Measurements from ENCODE around the gene PATE1. TPM values are rescaled to one million over a fixed set of nuclear protein-coding genes. Genes with fewer than 3 reads are reported as not detected.

The PATE1 gene
- total and polyA plus RNA-seq, 10 of the 15 experiments (the other 5 are each of a cell fraction or from before 2014, with no cell fraction given) = not detected

DNA sequence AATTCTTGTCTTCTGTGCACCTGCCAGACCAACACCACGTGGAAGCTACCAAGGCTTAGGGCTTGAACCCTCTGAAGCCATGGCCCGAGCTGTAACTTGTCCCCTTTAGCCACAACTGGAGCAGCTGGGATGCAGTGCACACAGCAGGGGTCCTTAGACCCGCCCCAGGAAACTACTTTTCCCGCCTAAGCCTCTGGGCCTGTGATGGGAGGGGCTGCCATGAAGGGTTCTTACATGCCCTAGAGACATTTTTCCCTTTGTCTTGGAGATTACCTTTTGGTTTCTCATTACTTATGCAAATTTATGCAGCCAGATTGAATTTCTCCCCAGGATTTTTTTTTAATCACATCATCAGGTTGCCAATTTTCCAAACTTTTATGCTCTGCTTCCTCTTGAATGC, 51.6 kb downstream of the PATE1 start:
- no peak for FAIRE-seq
- intact Hi-C loops (cut with micrococcal nuclease; ENCODE audit: unreplicated experiment) = no loop called here
- ChIA-PET RAD21 (ENCODE audit: unreplicated experiment) (no interaction called here), SMC1A (ENCODE audit: uncharacterized antibody, unreplicated experiment) (no interaction called here), CTCF (no interaction called here), POLR2A (no interaction called here)
- Histone ChIP-seq H3K36me3 (ENCODE audit: control insufficient read depth in 2 of 2, insufficient read depth in 2 of 2, low read length in 1 of 2) (no peaks in the 10 kb centered on the region), H3K9me3 (replicated peaks; ENCODE audit: control insufficient read depth, insufficient read depth, low read length) (peaks cover 1% of the 10 kb centered on the region; the same call in 2 of the 3 replicates), H2AFZ (ENCODE audit: control insufficient read depth, low read depth, low read length) (no peak overlapping the region), H4K20me1 (ENCODE audit: control insufficient read depth, insufficient read depth) (no peaks in the 10 kb centered on the region), H3K4me3 (no peak overlapping the region), H3K27me3 (replicated peaks in 1 of 2; ENCODE audit: control insufficient read depth in 2 of 2, insufficient read depth in 2 of 2, low read length in 1 of 2) (no peaks in the 10 kb centered on the region), H3K9ac (ENCODE audit: control insufficient read depth, insufficient read depth, low read length) (no peak overlapping the region), H3K4me2 (ENCODE audit: control insufficient read depth, insufficient read depth) (no peak overlapping the region), H3K4me1 (ENCODE audit: control insufficient read depth, insufficient read depth, low read length) (no peaks in the 10 kb centered on the region), H3K27ac (ENCODE audit: control insufficient read depth, insufficient read depth) (no peak overlapping the region), H3K79me2 (ENCODE audit: control insufficient read depth, insufficient read depth, low read length) (no peaks in the 10 kb centered on the region)
- no TSS peak for BruUV-seq (replicated peaks)
- no peak for ATAC-seq
- in situ Hi-C loops (cut with MboI) = no loop called here
- DNase-seq (ENCODE audit: low read depth, low spot score) = no peak
- WGBS (ENCODE audit: insufficient coverage, insufficient replicate concordance, low lambda C conversion rate, missing lambda C conversion rate) = 0% methylated on average over 4 of the region's 4 CpGs
- TF ChIP-seq, protein P1, sequence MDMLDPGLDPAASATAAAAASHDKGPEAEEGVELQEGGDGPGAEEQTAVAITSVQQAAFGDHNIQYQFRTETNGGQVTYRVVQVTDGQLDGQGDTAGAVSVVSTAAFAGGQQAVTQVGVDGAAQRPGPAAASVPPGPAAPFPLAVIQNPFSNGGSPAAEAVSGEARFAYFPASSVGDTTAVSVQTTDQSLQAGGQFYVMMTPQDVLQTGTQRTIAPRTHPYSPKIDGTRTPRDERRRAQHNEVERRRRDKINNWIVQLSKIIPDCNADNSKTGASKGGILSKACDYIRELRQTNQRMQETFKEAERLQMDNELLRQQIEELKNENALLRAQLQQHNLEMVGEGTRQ (IDR thresholded peaks at IDR 0.05; ENCODE audit: borderline replicate concordance, low read depth, low read length) = no peak
- no peak for TF ChIP-seq KAT2A (conservative IDR thresholded peaks at IDR 0.05; ENCODE audit: control insufficient read depth, low read depth, low read length)
- TF ChIP-seq, protein P2, sequence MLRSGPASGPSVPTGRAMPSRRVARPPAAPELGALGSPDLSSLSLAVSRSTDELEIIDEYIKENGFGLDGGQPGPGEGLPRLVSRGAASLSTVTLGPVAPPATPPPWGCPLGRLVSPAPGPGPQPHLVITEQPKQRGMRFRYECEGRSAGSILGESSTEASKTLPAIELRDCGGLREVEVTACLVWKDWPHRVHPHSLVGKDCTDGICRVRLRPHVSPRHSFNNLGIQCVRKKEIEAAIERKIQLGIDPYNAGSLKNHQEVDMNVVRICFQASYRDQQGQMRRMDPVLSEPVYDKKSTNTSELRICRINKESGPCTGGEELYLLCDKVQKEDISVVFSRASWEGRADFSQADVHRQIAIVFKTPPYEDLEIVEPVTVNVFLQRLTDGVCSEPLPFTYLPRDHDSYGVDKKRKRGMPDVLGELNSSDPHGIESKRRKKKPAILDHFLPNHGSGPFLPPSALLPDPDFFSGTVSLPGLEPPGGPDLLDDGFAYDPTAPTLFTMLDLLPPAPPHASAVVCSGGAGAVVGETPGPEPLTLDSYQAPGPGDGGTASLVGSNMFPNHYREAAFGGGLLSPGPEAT (IDR thresholded peaks at IDR 0.05; ENCODE audit: low read depth) = no peak
- TF ChIP-seq ESRRA (IDR thresholded peaks at IDR 0.05; ENCODE audit: low read length) = no peak
- TF ChIP-seq, protein P3, sequence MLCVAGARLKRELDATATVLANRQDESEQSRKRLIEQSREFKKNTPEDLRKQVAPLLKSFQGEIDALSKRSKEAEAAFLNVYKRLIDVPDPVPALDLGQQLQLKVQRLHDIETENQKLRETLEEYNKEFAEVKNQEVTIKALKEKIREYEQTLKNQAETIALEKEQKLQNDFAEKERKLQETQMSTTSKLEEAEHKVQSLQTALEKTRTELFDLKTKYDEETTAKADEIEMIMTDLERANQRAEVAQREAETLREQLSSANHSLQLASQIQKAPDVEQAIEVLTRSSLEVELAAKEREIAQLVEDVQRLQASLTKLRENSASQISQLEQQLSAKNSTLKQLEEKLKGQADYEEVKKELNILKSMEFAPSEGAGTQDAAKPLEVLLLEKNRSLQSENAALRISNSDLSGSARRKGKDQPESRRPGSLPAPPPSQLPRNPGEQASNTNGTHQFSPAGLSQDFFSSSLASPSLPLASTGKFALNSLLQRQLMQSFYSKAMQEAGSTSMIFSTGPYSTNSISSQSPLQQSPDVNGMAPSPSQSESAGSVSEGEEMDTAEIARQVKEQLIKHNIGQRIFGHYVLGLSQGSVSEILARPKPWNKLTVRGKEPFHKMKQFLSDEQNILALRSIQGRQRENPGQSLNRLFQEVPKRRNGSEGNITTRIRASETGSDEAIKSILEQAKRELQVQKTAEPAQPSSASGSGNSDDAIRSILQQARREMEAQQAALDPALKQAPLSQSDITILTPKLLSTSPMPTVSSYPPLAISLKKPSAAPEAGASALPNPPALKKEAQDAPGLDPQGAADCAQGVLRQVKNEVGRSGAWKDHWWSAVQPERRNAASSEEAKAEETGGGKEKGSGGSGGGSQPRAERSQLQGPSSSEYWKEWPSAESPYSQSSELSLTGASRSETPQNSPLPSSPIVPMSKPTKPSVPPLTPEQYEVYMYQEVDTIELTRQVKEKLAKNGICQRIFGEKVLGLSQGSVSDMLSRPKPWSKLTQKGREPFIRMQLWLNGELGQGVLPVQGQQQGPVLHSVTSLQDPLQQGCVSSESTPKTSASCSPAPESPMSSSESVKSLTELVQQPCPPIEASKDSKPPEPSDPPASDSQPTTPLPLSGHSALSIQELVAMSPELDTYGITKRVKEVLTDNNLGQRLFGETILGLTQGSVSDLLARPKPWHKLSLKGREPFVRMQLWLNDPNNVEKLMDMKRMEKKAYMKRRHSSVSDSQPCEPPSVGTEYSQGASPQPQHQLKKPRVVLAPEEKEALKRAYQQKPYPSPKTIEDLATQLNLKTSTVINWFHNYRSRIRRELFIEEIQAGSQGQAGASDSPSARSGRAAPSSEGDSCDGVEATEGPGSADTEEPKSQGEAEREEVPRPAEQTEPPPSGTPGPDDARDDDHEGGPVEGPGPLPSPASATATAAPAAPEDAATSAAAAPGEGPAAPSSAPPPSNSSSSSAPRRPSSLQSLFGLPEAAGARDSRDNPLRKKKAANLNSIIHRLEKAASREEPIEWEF (IDR thresholded peaks at IDR 0.05; ENCODE audit: insufficient replicate concordance, low read depth, low read length) = no peak
- no peak for TF ChIP-seq NRF1 (conservative IDR thresholded peaks at IDR 0.05; ENCODE audit: low read depth, low read length)
- no peak for TF ChIP-seq CEBPB (IDR thresholded peaks at IDR 0.05; ENCODE audit: borderline replicate concordance in 1 of 2, low read depth in 2 of 2, low read length in 2 of 2)
- TF ChIP-seq RAD21 (IDR thresholded peaks at IDR 0.05; ENCODE audit: insufficient read depth, low read depth, low read length) = no peak
- TF ChIP-seq SIN3A (IDR thresholded peaks at IDR 0.05; ENCODE audit: low read depth, low read length) = no peak
- no peak for TF ChIP-seq NR2C2 (IDR thresholded peaks at IDR 0.05; ENCODE audit: borderline replicate concordance, control insufficient read depth, insufficient read length, low read depth)
- no peak for TF ChIP-seq RELA (IDR thresholded peaks at IDR 0.05; ENCODE audit: borderline replicate concordance, partially characterized antibody)
- TF ChIP-seq KLF5 (IDR thresholded peaks at IDR 0.05; ENCODE audit: partially characterized antibody) = no peak
- TF ChIP-seq SPI1 (IDR thresholded peaks at IDR 0.05; ENCODE audit: borderline replicate concordance, insufficient read depth, low read depth, low read length) = no peak

All from GM12878 (cell line).